ENCODE data around the gene KIF5A.

Gene KIF5A

DNA sequence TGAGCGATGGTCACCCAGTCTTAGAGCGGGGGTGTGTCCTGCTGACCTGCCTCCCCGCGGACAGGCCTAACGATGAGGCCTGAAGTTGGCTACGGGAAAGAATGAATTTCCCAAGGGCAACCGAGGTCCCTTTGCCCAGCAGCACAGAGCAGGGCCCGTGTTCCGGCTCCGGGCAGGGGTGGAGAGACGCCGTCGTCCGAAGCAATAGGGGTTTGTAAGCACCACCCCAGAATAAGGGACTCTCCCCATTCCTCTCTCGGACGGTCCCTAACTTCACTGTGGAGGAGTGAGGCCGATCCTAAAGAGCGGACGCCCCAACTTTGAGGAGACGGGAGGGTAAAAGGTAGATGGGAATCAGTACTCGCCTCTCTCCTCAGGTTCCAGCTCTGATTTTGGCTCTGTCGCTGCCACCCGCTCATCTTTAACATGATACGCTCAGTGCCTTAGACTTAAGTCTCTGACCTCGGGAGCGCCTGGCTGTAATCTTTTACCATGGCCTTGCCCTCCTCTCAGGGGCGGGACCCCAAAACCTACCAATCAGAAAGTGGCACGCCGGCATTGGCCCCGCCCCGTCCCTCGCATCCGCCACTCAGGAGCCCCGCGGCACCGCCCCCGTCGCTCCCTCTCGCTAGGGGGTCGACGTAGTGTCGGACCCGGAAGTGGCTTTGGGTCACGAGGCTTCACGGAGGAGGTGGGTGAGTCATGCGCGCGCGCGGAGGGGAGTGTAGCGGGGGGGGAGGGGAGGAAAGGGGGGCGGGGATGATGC is 29.6 kb upstream of the KIF5A start, which contains the start of gene DDIT3:
Gene DDIT3, minus strand, starts transcription at position 462 of the 766 bp plus-strand sequence. CDS start 3,108 bp downstream, outside the sequence.
- peak; percentile 100 for DNase-seq

- no peak for DNase-seq
Observed at GRCh38 chr12:57521525-57522010, 28.3 kb upstream of the KIF5A start.

DNA sequence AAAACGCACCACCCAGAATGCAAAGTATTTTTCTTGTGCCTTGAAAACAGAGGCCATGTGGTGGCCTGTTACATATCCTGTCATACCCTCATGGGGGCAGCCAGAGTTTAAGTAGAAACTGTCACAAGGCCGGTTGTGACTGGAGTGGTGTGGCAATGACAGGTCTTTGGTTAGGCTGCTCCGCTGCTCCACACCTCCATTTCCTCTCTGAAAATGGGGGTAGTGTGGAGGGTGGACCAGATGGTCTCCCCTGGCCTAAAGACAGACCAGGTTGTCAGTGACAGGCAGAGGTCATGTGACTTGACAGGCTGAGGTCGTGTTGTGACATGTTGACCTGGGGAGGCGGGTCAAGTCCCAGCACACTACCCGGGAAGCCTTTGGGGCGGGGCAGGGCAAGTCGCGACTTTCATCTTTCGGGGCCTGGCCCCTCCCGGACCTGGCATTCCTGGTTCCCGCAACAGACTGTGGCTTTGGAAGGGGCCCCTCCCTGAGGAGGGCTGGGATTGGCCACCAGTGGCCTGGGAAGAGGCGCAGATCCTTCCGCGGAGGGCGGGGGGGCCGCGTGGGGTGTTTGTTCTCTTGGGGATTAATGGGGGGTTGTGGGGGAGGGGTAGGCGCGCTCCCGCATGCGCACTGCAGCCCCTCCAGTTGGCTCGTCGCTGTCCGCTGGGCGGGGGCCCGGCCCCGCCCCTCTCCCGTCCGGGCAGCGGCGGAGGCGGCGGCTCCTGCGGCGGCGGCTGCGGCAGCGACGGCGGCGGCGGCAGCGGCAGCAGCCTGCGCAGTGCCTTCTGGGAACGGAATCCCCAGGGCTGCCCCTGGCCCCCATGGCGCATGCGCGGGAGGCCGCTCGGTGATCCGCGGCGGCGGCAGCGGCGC is 27.6 kb upstream of the KIF5A start, which contains the start of gene MBD6:
Gene MBD6, plus strand, starts transcription at position 814 of the 876 bp plus-strand sequence. CDS start 1,480 bp downstream, outside the sequence.
- peak; percentile 94 for DNase-seq

GRCh38 chr12:57522887-57523705 is 26.7 kb upstream of the KIF5A start:
- peak; percentile 58 for DNase-seq

GRCh38 chr12:57523706-57524614 is 25.9 kb upstream of the KIF5A start:
- DNase-seq, result peak; percentile 39

- DNase-seq, result no peak
Observed at GRCh38 chr12:57524814-57525614, 24.8 kb upstream of the KIF5A start.

DNA sequence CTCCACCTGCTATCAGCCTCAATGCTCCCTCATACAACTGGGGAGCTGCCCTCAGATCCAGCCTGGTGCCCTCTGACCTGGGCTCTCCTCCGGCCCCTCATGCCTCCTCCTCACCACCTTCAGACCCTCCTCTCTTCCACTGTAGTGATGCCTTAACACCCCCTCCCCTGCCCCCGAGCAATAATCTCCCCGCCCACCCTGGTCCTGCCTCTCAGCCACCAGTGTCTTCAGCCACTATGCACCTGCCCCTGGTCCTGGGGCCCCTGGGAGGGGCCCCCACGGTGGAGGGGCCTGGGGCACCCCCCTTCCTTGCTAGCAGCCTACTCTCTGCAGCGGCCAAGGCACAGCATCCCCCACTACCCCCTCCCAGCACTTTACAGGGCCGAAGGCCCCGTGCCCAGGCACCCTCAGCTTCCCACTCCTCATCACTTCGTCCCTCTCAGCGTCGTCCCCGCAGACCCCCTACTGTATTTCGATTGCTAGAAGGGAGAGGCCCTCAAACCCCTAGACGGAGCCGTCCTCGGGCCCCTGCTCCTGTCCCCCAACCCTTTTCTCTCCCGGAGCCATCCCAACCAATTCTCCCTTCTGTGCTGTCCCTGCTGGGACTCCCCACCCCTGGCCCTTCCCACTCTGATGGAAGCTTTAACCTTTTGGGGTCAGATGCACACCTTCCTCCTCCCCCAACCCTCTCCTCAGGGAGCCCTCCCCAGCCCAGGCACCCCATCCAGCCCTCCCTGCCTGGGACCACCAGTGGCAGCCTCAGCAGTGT is 24.0 kb upstream of the KIF5A start:
- DNase-seq, result no peak

- no peak for DNase-seq
Observed at GRCh38 chr12:57526477-57527126, 23.2 kb upstream of the KIF5A start.

GRCh38 chr12:57527184-57527583 is 22.7 kb upstream of the KIF5A start:
- DNase-seq, result no peak

DNA sequence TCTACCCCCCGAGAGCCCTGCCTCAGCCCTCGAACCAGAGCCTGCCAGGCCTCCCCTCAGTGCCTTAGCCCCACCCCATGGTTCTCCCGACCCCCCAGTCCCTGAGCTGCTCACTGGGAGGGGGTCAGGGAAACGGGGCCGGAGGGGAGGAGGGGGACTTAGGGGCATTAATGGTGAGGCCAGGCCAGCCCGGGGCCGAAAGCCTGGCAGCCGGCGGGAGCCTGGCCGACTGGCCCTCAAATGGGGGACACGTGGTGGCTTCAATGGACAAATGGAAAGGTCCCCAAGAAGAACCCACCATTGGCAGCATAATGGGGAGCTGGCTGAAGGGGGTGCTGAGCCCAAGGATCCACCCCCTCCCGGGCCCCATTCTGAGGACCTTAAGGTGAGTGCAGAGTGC is 21.7 kb upstream of the KIF5A start:
- no peak for DNase-seq

GRCh38 chr12:57528831-57529555 is 20.9 kb upstream of the KIF5A start:
- no peak for DNase-seq

DNA sequence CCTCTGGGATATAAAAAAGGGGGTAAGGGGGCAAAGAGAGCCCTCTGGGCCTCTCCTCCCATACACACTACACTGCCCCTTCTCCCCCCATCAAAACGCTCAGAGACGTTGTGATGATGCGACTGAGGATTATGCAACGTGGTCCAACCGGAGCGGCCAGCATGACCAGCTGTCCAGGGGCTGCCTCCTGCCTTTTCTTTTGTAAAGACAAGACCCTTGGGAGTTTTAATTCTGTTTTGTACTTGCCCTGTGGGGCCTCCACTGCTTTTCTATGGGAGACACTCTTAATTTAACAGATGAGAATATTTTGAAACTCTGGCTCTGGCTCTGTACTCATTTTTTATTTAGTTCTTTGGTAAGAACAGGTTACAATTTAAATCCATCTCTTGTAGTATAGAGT is 20.0 kb upstream of the KIF5A start:
- DNase-seq, result no peak

GRCh38 chr12:57530396-57531142 is 19.3 kb upstream of the KIF5A start:
- DNase-seq, result no peak

GRCh38 chr12:57531836-57532235 is 18.0 kb upstream of the KIF5A start:
- DNase-seq, result no peak

GRCh38 chr12:57533108-57533507 is 16.7 kb upstream of the KIF5A start:
- DNase-seq, result no peak

- DNase-seq, result no peak
Observed at GRCh38 chr12:57534250-57534649, 15.6 kb upstream of the KIF5A start.

DNA sequence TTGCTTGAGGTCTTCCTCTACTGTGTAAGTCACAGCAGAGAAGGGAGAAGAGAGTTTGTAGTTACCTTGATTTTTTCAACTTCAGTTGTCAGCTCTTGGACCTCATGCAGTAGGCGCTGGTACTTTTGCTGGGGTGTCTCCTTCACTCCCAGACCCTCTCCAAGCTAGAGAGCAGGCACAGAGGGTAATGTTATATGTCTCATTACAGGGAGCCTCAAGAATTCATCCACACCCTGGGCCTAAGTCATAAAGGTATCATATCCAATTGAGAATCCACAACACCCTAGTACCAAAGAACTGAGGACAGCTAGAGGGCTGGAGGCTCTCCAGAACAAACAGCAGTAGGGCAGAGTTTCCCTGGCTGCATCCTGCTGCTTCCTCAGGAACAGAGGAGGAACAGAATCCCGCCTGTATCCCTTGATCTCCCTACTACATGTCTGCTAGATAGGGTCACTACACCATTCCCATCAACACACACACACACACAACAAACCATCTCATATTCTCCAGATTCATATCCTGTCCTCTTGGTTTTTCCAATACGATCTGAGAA is 14.8 kb upstream of the KIF5A start:
- DNase-seq, result no peak

All from CD4-positive, alpha-beta T cell treated with Interleukin-10 for 1 hour (primary cell).